ENCODE measurements around the gene NDUFS2. TPM values are rescaled to one million over a fixed set of nuclear protein-coding genes. Genes with fewer than 3 reads are reported as not detected.

Gene NDUFS2
- total RNA-seq, 2 experiments from 2014 or later, result 85.9 to 97.1 TPM

- Mint-ChIP-seq H3K4me1 (ENCODE audit: low read depth) (peaks cover 35% of the 10 kb centered on the region), H3K27ac (peak overlapping the region; percentile 69)
- POLR2A ChIA-PET, result no interaction called here
These were observed 6.1 kb upstream of the NDUFS2 start for GRCh38 chr1:161196111-161196510.

GRCh38 chr1:161196521-161197451 lies 5.4 kb upstream of the NDUFS2 start:
- no peak for DNase-seq
- POLR2A ChIA-PET, result no interaction called here
- Mint-ChIP-seq H3K27ac (no peak overlapping the region), H3K4me1 (ENCODE audit: low read depth) (peaks cover 42% of the 10 kb centered on the region), H3K4me3 (no peak overlapping the region), H3K36me3 (ENCODE audit: low read depth) (no peaks in the 10 kb centered on the region), H3K27me3 (no peaks in the 10 kb centered on the region), H3K9me3 (no peaks in the 10 kb centered on the region)
- intact Hi-C loops (cut with micrococcal nuclease), result loop anchor here (10.0 kb wide), 1 partner anchor 108 kb away; the partner anchor contains the start of gene MPZ
- ATAC-seq, result no peak
- CTCF ChIA-PET, result interaction anchor here (1.3 to 18.7 kb wide), 2 partner anchors 11 to 26 kb away, joined by 3 to 306 read pairs; partner anchors contain the start of genes APOA2 and TOMM40L
- TF ChIP-seq CTCF (IDR thresholded peaks at IDR 0.05), result no peak

More at GRCh38 chr1:161196111-161196510, 6.1 kb upstream of the NDUFS2 start:
- Mint-ChIP-seq H3K4me3 (no peak overlapping the region), H3K27me3 (no peaks in the 10 kb centered on the region), H3K9me3 (no peaks in the 10 kb centered on the region), H3K36me3 (ENCODE audit: low read depth) (no peaks in the 10 kb centered on the region)
- TF ChIP-seq CTCF (IDR thresholded peaks at IDR 0.05), result no peak
- DNase-seq, result no peak
- intact Hi-C loops (cut with micrococcal nuclease), result loop anchor here (10.0 kb wide), 1 partner anchor 109 kb away; the partner anchor contains the start of gene MPZ
- CTCF ChIA-PET, result interaction anchor here (1.3 kb wide), 1 partner anchor 10 kb away, joined by 3 read pairs; no protein-coding TSS in a partner anchor
- no peak for ATAC-seq

- no peaks in the 10 kb centered on the region for H3K27me3 Mint-ChIP-seq
- ATAC-seq (no peak), DNase-seq (no peak)
- peaks cover 5% of the 10 kb centered on the region for H3K36me3 Mint-ChIP-seq (ENCODE audit: low read depth)
- POLR2A ChIA-PET, result no interaction called here
- no peaks in the 10 kb centered on the region for H3K9me3 Mint-ChIP-seq
- no peak for TF ChIP-seq CTCF (IDR thresholded peaks at IDR 0.05)
- H3K27ac Mint-ChIP-seq, result no peak overlapping the region
- peaks cover 37% of the 10 kb centered on the region for H3K4me1 Mint-ChIP-seq (ENCODE audit: low read depth)
- no peak overlapping the region for H3K4me3 Mint-ChIP-seq
- intact Hi-C loops (cut with micrococcal nuclease), result loop anchor here (10.0 kb wide), 1 partner anchor 107 kb away; the partner anchor contains the start of gene MPZ
- CTCF ChIA-PET, result interaction anchor here (18.7 kb wide), 1 partner anchor 25 kb away, joined by 306 read pairs; the partner anchor contains the start of genes APOA2 and TOMM40L
These were observed 4.5 kb upstream of the NDUFS2 start for GRCh38 chr1:161197560-161198193.

- POLR2A ChIA-PET, result interaction anchor here (1.2 to 6.3 kb wide), 2 partner anchors 21 to 24 kb away, joined by 3 to 82 read pairs; partner anchors contain the start of genes APOA2 and TOMM40L
- DNase-seq (no peak), ATAC-seq (no peak)
- no peaks in the 10 kb centered on the region for H3K27me3 Mint-ChIP-seq
- H3K4me1 Mint-ChIP-seq (ENCODE audit: low read depth), result peaks cover 38% of the 10 kb centered on the region
- CTCF ChIA-PET, result interaction anchor here (0.8 to 18.7 kb wide), 2 partner anchors 25 to 184 kb away, joined by 5 to 306 read pairs; partner anchors contain the start of genes APOA2 and TOMM40L
- H3K4me3 Mint-ChIP-seq, result no peak overlapping the region
- peak overlapping the region; percentile 26 for H3K27ac Mint-ChIP-seq
- no peak for TF ChIP-seq CTCF (IDR thresholded peaks at IDR 0.05)
- intact Hi-C loops (cut with micrococcal nuclease), result loop anchor here (10.0 kb wide), 1 partner anchor 106 kb away; the partner anchor contains the start of gene MPZ
- H3K9me3 Mint-ChIP-seq, result no peaks in the 10 kb centered on the region
- peaks cover 7% of the 10 kb centered on the region for H3K36me3 Mint-ChIP-seq (ENCODE audit: low read depth)
These were observed 3.8 kb upstream of the NDUFS2 start for GRCh38 chr1:161198194-161198896.

Measured in activated CD8-positive, alpha-beta T cell treated with anti-CD3 and anti-CD28 coated beads for 36 hours (primary cell).